NCI-H2081 treated with DMSO at 0.1 percent for 48 hours (cell line): ENCODE data around the gene MT4.
"Not testable (repeated sequence)": the region's sequence is repeated elsewhere in the genome, so short reads cannot be mapped to it uniquely, and the experiment has no call there.

Experiments used
- DNase-seq: peaks from one replicate; lab custom pipeline; 2025; lab: John Stamatoyannopoulos, UW

MT4 gene

DNA sequence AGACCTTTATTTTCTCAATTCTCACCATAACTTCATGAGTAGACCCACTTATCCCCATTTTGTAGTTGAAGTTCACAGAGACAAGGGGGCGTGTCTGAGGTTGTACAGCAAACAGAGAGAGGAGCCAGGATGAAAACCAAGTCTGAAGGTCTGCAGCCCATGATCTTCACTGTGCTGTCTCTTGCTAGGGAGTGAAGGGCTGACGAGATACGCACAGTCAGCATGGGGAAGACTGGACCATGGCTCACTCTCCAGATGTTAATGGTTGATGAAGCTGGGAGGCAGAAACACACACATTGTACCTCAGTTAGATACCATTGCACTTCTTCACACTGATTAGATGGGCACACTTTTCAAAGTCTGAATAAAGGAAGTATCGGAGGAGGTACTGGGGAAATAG is 5.8 kb upstream of the MT4 start:
- no peak for DNase-seq

DNA sequence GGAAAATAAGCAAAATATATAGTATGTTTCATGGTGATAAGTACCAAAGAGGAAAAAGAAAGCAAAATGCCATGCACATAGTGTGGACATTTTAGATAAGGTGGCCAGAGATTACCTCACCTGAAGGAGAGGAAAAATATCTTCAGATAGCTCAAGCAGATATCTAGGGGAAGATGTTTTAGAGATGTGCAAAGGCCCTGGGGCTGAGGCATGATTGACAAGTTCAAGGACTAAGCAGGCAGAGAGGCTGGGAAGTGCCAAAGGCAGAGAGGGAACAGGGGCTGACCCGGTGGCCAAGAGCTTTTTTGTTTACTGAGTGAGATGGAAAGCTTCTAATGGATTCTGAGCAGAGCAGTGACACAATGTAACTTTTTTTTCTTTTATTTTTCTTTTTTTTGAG is 4.4 kb upstream of the MT4 start:
- DNase-seq, result no peak

DNA sequence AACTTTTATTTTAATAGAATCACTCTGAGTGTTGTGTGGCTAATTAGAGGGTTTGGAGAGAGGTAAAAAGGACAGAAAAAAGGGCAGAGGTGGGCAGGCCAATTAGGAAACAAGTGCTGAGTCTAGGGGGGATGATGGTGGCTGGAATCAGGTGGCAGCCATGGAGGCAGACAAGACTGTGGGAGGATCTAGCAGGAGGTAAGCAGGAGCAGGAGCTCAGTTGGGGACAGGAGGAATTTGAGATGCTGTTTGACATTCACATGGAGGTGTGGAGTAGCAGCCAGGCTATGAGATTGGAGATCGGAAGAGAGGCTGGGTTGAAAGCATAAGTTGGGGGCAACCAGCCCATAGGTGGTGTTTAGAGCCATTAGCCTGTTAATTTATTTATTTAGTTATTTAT is 3.7 kb upstream of the MT4 start:
- no peak for DNase-seq

DNA sequence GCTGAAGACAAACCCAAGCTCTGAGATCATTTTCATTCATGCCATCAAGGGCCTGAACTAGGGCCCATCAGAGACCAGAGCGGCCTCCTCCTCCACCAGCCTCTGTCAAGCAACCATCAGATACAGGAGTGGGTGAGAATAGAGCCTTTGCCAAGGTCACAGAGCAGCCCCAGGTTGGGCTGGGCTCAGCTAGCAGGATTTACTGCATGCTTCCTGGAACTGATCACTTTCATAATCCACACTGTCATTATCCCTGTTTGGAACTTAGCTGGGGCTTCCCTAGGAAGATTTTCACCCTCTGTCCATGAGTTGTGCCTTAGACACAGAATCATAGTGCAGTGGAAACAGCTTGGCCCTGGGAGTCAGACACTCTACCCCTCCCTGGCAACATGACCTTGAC is 5.1 kb downstream of the MT4 start:
- DNase-seq, result no peak

DNA sequence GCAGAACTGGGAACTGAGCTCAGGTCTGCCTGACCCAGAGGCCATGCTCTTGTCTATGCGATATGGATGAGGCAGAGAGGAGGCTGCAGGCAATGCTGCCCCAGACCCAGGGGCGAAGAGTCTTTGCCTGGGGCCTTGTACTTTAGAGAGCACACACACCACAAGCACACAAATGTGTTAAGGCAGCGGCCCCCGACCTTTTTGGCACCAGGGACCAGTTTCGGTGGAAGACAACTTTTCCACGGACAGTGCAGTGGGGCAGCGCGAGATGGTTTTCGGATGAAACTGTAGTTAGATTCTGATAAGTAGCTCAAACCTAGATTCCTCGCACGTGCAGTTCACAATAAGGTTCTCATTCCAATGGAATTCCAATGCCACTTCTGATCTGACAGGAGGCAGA is 6.7 kb downstream of the MT4 start:
- DNase-seq, result no peak

DNA sequence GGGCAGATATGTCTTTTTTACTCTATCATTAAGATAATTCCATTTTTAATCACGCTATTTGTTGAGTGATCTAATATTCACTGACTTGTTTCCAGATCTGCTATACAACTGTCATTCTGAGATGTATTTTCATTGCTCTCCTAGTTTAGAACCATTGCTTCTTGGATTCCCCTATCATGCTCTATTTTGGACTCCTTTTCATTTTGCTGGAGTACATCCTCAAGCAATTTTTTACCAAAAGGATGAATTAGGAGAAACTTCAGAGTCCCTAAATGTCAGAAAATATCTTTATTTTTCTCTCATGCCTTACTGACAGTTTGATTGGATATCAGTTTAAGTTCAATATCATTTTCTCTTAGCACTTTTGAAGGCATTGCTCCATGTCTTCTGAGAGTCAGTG is 9.8 kb downstream of the MT4 start:
- no peak for DNase-seq

DNA sequence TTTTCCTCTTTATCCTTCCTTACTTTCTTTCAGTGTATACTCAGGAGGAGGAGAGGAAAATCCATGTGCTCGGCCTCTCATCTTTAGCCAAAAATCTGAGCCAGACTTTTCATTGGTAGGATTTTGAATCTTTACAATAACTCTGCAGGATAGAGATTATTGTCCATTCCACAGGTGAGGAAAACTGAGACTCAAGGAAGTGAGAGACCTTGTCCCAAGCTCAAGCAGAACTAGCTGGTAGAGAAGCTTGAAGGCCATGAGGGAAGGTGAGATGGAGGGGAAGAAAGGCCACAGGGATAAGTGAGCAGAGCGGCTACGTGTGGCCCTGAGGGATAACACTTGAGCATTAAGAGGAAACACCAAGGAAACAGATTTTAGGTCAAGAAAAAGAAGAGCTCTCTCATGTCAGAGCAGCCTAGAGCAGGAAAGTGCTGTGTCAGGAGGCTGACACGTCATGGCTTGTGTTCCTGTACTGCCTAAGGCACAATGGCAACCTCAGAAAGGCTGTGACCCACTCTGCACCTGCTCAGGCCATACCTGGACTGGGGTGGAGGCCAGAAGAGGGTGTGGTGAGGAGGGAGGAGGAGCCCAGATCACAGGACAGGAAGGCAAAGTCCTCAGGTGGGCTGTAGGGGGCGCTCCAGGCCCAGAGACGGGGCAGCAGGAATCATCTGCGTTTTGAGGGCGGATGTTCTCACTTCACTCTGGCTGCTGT is 11.9 kb downstream of the MT4 start:
- no peak for DNase-seq

DNA sequence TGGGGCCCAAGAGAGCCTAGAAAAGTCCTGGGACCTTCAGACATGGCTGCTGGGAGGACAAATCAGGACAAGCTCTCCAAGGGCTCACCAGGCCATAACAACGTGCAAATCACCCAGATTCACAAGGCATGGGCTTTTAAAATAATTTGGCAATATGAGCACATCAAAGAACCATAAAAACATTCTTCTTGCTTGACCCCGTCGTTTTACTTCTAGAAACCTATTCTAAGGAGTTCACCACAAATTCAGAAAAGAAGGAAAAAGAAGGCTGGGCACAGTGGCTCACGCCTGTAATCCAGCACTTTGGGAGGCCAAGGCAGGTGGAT is 12.4 kb downstream of the MT4 start:
- no peak for DNase-seq

DNA sequence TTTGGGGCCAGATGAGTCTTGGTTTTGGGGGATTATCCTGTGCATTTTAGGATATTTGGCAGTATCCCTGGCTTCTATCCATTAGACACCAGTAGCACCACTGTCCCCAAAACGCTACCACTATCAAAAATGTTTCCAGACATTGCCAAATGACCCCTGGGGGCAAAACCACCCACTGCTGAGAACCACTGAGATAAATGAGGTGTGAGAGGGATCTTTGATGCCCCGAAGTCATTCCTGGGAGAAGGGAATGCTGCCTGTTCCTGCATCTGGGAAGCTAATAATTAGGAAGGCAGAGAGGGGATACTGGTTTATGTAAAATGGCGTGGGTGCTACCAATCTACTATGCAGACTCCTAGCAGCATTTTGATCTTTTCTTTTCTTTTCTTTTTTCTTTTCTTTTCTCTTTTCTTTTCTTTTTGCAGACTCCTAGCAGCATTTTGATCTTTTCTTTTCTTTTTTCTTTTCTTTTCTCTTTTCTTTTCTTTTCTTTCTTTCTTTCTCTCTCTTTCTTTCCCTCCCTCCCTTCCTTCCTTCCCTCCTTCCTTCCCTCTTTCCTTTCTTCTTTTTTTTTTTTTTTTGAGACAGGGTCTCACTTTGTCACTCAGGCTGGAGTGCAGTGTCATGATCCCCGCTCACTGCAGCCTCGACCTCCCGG is 15.6 kb downstream of the MT4 start:
- DNase-seq, result no peak

DNA sequence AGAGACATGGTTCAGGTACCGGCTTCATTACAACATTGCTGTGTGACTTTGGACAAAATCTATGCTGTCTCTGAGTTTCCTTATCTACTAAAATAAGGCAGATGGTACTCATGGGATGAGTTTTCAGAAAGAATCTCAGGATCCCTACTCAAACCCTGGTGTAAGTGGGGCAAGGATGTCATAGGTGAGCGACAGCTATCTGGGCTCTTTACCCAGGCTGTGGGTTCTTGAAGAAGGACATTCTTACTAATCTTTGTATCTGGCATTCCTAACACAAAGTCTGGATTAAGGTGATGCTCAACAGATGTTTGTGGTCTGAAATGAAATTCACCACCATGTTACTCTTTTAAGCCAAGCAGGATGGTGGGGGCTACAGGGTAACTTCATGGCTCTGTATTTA is 18.0 kb downstream of the MT4 start:
- DNase-seq, result not testable (repeated sequence)

DNA sequence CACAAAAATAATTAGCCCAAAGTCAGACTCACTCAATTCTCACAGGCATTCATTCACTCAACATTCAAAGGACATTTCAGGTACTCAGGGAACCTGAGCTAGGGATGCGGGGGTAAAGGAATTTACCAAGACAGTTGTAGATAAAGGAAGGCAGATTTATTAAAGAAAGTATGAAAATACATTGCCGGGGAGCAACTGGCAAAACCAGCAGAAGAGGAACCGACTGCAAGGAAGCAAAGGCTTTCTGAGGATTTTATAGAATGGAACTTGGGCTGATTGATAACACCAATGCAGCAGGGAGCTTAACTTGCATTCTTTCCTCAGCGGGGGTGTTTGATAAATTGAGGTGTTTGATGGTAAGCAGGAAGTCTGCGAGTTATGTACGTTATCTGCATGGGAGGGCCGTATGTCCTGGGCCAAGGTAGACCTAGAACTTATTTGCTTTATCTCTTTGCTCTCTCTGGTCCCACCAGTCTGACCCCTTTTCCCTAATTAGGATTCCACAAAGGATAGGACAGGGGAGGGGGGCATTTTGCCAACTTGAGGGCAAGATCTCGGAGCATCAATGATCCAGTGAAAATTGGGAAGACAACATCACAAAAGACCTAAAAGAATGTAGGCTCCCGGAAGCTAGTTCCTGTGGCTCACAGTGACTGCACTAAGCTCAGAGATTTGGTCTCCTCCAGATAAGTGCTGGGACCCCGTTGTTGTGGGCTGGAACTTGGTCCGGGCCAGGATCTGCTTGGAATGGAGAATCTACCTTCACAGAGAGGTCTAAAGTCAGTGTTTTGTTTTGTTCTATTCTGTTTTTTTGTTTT is 18.7 kb downstream of the MT4 start:
- no peak for DNase-seq

DNA sequence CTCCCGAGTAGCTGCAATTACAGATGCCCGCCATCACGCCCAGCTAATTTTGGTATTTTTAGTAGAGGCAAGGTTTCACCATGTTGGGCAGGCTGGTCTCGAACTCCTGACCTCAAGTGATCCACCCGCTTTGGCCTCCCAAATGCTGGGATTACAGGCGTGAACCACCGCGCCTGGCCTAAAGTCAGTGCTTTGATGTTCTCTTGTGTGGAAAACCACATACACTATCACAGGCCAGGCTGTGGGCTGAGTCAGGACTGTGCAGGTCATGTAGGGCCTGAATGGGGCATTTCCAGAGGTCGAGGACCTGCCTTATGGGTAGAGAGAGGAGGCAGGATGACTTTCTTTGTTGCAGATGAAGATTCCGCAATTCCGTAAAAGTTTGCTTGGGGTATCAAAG is 19.4 kb downstream of the MT4 start:
- no peak for DNase-seq

DNA sequence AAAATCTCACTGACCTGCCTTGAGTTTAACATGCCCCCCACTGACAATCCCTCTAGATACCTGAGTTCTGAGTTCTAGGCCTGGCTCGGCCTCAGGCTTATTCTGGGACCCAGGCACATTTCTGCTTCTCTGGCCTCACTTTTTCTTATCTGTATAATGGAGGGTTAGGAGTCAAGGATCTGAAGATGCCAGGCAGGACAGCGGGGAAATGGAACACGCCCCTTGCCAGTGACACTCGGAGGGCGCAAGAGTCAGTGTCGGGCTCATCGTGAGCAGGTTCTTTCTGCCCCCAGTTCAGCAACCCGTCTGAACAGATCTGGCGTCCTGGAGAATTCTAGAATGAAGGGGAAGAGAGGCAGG is 23.9 kb downstream of the MT4 start:
- DNase-seq, result no peak

DNA sequence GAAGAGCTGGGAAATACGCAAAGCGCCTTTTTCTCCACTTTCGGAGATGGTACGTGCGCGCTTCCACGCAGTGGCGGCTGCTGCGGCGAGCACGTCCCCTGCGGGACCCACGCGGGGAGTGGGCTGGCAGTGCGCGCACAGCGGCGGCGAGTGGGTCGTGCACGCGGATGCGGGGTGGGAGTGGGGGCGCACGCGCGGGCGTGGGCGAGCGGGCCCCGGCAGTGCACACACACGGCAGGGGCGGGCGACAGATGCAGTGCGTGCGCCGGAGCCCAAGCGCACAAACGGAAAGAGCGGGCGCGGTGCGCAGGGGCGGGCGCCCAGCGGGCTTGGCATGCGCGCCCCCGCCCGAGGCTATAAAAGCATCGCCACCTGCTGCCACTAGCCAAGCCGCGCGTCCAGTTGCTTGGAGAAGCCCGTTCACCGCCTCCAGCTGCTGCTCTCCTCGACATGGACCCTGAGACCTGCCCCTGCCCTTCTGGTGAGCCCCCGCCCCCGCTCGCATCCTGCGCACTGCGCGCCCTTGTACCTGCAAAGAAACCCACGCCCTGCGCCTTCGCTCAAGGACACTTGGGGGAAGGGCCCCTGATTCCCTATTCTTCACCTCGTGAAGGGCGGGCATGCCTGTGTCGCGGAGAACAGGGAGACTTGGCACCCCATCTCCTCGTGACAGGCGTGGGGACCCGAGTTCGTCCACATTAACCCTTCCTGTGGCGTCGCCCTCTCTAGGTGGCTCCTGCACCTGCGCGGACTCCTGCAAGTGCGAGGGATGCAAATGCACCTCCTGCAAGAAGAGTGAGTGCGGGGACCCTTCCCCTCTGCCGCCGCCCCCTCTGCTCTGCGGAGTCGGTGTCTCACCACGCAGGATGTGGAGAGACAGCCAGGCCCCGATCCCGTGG is 24.5 kb downstream of the MT4 start, which contains the start of gene MT3:
Gene MT3, plus strand, starts transcription at position 388 of the 899 bp plus-strand sequence. Its CDS starts 63 bp downstream, at position 451.
- DNase-seq, result peak; percentile 6

DNA sequence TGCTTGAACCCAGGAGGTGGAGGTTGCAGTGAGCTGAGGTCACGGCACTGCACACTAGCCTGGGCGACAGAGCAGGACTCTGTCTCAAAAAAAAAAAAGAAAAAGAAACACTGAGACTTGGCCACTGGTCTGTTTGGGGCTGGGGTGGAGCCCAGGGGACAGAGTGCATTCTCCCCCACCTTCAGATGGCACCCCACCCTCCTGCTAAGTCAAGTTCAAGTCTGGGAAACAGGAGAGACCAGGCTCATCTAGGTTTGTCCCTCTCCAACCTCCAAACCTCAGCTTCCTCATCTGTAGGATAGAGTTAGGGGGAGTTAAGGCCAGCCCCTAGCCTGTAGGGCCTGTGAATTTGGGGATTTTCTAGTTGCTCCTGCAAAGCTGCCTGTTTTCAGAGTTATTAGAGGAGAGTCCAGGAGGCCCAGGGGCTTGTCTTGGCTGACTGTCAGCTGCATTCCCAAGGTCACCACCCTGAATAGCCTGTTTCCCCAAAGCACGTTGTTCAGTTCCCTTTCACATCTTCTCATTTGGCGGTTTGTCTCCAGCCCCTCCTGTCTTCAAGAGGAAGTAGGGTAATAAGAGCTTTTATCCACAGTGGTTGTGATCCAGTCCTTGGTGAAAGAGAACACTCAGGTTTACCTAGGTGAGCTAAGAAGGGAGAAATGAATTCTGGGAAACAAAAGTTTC is 26.6 kb downstream of the MT4 start:
- no peak for DNase-seq

DNA sequence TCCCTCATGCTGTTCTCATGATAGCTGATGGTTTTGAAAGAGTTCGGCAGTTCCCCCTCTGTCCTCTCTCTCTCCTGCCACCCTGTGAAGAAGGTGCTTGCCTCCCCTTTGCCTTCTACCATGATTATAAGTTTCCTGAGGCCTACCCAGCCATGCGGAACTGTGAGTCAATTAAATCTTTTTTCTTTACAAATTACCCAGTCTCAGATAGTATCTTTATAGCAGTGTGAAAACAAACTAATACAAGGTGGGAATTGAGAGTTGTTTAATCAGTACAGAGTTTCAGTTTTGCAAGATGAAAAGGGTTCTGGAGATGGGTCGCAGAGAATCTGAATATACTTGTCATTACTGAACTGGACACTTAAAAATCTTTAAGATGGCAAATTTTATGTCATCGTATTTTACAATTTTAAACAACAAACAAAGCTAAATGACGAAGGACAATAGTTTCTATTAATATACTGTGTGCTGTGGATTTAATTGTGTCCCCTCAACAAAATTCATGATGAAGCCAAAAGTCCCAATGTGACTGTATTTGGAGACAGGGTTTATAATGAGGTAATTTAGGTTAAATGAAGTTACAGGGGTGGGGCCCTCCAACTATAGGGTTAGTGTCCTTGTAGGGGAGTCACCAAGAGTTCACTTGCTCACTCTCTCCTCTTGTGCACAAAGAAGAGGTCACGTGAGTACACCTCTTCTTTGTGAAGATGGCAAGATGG is 28.9 kb downstream of the MT4 start:
- no peak for DNase-seq

DNA sequence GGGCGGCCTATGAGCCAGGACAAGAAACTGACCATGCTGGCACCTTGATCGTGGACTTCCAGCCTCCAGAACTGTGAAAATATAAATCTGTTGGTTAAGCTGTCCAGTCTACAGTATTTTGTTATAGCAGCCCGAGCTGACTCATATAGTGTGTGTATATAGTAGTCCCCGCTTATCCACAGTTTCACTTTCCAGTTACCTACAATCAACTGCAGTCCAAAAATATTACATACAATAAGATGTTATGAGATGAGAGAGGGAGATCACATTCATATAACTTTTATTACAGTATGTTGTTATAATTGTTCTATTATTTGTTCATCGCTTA is 29.4 kb downstream of the MT4 start:
- no peak for DNase-seq

DNA sequence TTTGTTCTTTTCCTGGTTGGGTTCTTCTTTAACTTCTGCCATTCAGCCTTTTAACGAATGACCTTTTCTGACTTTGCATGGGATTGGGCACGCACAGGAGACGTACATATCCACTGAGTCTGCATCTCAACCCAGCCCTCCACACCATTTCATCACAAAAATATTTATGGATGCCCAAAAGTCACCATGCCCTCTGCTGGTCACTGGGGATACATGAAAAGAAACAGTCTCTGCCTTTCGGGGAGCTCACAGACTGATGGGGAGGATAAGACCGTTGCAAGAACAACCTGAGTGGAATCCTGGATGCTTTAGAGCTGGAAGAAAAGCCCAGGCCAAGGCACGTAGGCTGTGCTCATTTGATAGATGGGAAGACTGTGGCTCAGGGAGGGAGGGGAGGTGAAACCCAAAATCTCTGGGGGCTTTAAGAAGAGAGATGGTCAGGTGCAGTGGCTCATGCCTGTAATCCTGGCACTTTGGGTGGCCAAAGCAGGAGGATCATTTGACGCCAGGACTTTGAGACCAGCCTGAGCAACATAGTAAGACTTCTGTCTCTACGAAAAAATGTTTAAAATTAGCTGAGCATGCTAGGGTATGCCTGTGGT is 35.6 kb downstream of the MT4 start:
- peak; percentile 0 for DNase-seq

DNA sequence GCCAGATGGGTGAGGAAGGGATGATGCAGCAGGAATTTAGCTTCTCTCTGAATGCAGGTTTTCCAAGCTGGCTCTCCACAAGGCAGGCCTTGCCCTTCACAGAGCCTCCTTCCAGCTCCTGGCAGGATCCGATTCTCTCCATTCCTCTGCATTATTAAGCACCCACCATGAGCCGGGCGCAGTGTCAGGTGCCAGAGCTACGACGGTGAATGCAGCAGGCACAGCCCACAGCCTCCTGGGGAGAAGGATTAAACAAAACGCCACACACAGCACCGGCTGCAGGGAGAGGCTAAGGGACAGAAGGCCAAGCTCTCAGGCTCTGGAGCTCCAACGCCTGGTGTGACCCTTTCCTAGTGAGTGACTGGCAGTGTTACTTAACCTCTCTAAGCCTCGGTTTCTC is 36.5 kb downstream of the MT4 start:
- DNase-seq, result no peak

DNA sequence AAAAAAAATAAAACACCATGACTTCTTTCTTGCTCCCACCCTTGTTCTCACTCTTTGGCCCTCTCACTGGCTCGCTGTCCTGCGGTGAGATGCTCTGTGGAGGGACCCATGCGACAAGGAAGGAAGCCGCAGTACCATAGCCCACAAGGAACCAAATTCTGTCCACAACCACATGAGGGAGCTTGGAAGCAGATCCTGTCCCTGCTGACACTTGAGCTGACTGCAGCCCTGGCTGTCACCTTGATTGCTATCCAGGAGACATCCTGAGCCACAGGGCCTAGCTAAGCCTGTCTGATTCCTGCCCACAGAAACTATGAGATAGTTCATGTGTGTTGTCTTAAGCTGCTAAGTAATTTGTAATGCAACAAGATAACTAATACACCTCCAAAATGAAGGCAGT is 38.7 kb downstream of the MT4 start:
- peak; percentile 0 for DNase-seq

DNA sequence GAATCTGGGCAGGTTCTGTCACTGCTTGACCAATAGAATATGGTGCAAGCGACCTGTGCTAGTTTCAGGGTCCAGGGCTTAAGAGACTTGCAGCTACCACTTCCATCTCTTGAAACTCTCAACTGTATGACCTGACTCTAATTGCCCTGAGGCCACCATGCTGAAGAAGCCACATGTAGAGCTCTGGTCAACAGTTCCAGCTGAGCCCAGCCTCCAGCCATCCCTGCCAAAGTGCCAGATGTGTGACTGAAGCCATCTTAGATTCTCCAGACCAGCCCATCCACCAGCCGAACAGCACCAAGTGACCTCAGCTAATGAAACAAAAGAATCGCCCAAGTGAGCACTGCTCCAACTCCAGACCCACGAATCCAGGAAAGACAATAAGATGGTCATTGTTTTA is 40.1 kb downstream of the MT4 start:
- DNase-seq, result no peak
